Measurements from ENCODE around the gene OR4Q2.
"Not testable (repeated sequence)": the region's sequence is repeated elsewhere in the genome, so short reads cannot be mapped to it uniquely, and the experiment has no call there.

OR4Q2 gene

GRCh38 chr14:20001863-20002262 lies at the start of gene OR4Q2:
OR4Q2 (plus strand) TSS chr14:20002163.
- no peak for DNase-seq

DNA sequence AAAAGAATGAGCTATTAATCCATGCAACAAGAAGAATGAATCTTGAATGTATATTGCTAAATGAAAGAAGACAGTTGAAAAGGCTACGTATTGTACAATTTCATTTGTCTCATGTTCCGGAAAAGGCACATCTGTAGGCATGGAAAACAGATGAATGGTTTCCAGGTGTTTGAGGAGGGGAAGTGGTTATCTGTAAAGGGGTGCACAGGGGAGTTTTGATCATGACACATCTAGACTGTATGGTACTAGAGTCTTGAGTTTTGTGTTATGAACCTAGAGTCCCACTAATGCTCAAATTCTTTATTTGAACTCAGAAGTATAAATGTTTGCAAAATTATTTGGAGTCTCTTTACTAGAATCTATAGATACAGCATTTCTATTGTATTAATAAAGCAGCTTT lies 32.2 kb upstream of the OR4Q2 start:
- not testable (repeated sequence) for DNase-seq

GRCh38 chr14:19974844-19975243 lies 27.1 kb upstream of the OR4Q2 start:
- no peak for DNase-seq

- no peak for DNase-seq
Observed at GRCh38 chr14:19975291-19975690, 26.7 kb upstream of the OR4Q2 start, which contains the start of gene OR4K15. OR4K15 (plus strand) TSS chr14:19975591; CDS start chr14:19975591, 0 bp downstream.

DNA sequence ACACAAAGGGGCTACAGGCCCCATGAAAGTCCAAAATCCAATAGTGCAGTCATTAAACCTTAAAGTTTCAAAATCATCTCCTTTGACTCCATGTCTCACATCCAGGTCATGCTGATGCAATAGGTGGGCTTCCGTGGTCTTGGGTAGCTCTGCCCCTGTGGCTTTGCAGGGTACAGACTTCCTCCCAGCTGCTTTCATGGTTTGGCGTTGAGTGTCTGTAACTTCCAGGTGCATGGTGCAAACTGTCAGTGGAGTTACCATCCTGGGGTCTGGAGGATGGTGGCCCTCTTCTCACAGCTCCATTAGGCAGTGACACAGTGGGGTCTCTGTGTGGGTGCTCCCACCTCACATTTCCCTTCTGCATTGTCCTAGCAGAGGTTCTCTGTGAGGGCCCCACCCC lies 8.5 kb upstream of the OR4Q2 start:
- no peak for DNase-seq

DNA sequence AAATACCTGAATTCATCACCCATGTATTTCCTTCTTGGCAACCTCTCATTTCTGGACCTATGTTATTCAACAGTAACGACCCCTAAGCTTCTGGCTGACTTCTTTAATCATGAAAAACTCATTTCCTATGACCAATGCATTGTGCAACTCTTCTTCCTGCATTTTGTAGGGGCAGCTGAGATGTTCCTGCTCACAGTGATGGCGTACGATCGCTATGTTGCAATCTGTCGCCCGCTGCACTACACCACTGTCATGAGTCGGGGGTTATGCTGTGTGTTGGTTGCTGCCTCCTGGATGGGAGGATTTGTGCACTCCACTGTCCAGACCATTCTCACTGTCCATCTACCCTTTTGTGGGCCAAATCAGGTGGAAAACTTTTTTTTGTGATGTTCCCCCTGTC lies 356 bp downstream of the OR4Q2 start:
- no peak for DNase-seq

- no peak for DNase-seq
Observed at GRCh38 chr14:20008156-20008555, 6.2 kb downstream of the OR4Q2 start.

- DNase-seq: no peak
Observed at GRCh38 chr14:20019257-20019865, 17.4 kb downstream of the OR4Q2 start, which contains the start of gene OR4K14. OR4K14 (minus strand) TSS chr14:20019307; CDS start chr14:20015193, 4,114 bp downstream.

GRCh38 chr14:20031058-20031457 lies 29.1 kb downstream of the OR4Q2 start:
- DNase-seq: no peak

- no peak for DNase-seq
Observed at GRCh38 chr14:20035449-20035848, 33.5 kb downstream of the OR4Q2 start.

DNA sequence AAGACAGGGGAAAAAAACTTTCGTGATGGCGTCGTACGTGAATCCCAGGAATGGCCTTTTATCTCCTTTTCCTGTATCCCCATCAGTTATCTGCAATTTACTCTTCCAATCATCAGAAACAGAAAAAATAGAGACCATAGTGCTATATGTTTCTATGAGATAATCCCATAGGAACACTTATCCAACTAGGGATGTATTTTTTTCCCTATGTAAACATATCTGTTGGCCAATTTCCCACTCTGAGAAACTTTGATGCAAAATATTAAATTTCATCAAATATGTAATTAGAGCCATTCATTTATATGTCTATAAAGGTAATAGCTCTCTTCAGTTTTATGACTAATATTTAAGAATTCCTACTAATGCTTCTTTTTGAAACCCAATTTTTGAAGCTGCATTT lies 34.0 kb downstream of the OR4Q2 start, which contains the start of gene OR4K13:
OR4K13 (minus strand) TSS at position 101 of the 400 bp plus-strand sequence. CDS start 1,280 bp downstream, outside the sequence.
- DNase-seq: no peak

DNA sequence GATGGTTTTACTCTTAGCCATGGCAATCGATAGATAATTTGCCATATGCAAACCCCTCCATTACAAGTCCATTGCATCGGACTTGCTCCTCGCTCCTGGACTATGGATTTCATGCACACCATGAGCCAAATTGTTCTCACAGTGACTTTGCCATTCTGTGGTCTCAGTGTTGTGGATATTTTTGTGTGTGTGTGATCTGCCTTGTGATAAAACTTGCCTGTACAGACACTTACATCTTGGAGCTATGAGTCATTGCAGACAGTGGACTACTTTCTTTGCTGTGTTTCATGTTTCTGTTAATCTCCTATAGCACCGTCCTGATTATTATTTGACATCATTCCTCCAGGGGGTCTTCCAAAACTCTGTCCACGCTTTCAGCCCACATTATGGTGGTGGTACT lies 42.3 kb downstream of the OR4Q2 start:
- DNase-seq: no peak

DNA sequence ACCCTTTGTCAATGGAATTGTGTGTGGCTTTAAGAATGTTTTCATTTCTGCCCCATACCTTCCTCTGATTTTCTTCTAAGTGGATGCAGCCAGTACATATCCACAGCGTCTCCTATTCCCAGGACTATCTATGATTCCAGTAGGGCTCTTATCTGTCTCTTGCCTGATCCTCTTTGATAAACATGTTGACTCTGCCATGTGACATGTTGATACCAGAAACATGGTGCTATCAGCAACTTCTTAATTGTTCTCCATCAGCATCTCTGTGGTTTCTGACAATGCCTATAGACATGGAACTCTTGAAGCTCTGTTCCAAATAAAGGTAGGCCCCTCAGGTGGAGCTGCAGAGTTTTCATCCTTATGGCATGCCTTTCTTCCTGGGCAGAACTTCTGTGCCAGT lies 46.2 kb downstream of the OR4Q2 start:
- DNase-seq: no peak

All from EL (cell line).